GM12872 (cell line): Measurements from ENCODE around the gene DGCR8.

Experiments used
- CTCF ChIP-seq: IDR thresholded peaks from 3 replicates; pipeline ENCODE4 v1.5.1; 2011; ENCODE audit warnings: low read depth, mild to moderate bottlenecking, low read length, moderate library complexity; ENCODE audit not compliant: insufficient read depth

The DGCR8 gene

GRCh38 chr22:20155330-20156041 lies 75.4 kb downstream of the DGCR8 start:
- no peak for TF ChIP-seq CTCF

GRCh38 chr22:20156042-20156389 lies 76.0 kb downstream of the DGCR8 start:
- TF ChIP-seq CTCF: no peak

- peak; percentile 97 for TF ChIP-seq CTCF
Observed at GRCh38 chr22:20156611-20157429, 76.8 kb downstream of the DGCR8 start.

GRCh38 chr22:20157430-20158183 lies 77.6 kb downstream of the DGCR8 start:
- no peak for TF ChIP-seq CTCF

GRCh38 chr22:20158391-20159036 lies 78.5 kb downstream of the DGCR8 start:
- no peak for TF ChIP-seq CTCF

- no peak for TF ChIP-seq CTCF
Observed at GRCh38 chr22:20159076-20159475, 79.0 kb downstream of the DGCR8 start.

GRCh38 chr22:20160041-20160440 lies 80.0 kb downstream of the DGCR8 start:
- TF ChIP-seq CTCF: no peak
